ENCODE measurements around the gene ABHD2.

The ABHD2 gene

GRCh38 chr15:89196241-89196640 is 108.0 kb downstream of the ABHD2 start:
- Histone ChIP-seq H3K27ac (peak overlapping the region; percentile 57 to 58), H3K36me3 (peaks cover 59 to 84% (median 76%) of the 10 kb centered on the region in 3 donors), H3K4me1 (peaks cover 0 to 32% (median 5%) of the 10 kb centered on the region in 4 donors), H3K27me3 (no peaks in the 10 kb centered on the region), H3K9me3 (no peaks in the 10 kb centered on the region), H3K4me3 (no peak overlapping the region)
- DNase-seq: no peak
- intact Hi-C loops (cut with DNase I; ENCODE audit: low total_unique reads): no loop called here
- no peak for TF ChIP-seq CTCF (IDR thresholded peaks at IDR 0.05)

- Histone ChIP-seq H3K4me3 (no peak overlapping the region), H3K36me3 (peaks cover 55 to 77% (median 72%) of the 10 kb centered on the region in 3 donors), H3K27me3 (no peaks in the 10 kb centered on the region), H3K27ac (peak overlapping the region; percentile 57 to 58), H3K4me1 (peaks cover 0 to 32% (median 5%) of the 10 kb centered on the region in 4 donors), H3K9me3 (no peaks in the 10 kb centered on the region)
- TF ChIP-seq CTCF (IDR thresholded peaks at IDR 0.05): no peak
- intact Hi-C loops (cut with DNase I; ENCODE audit: low total_unique reads): no loop called here
- no peak for DNase-seq
Measured at GRCh38 chr15:89196994-89197393, 108.7 kb downstream of the ABHD2 start.

- H3K4me1 ChIP-seq: peaks cover 0 to 32% (median 5%) of the 10 kb centered on the region in 4 donors
- H3K27ac ChIP-seq: peak overlapping the region; percentile 57 to 58
Measured at GRCh38 chr15:89197503-89197971, 109.3 kb downstream of the ABHD2 start.

GRCh38 chr15:89198196-89198595 is 109.9 kb downstream of the ABHD2 start:
- H3K9me3 ChIP-seq: no peaks in the 10 kb centered on the region
- no peaks in the 10 kb centered on the region for H3K27me3 ChIP-seq
- intact Hi-C loops (cut with DNase I; ENCODE audit: low total_unique reads): no loop called here
- H3K27ac ChIP-seq: peak overlapping the region in 1 of 2 donors; percentile 57
- TF ChIP-seq CTCF (IDR thresholded peaks at IDR 0.05): no peak
- DNase-seq: no peak
- H3K4me1 ChIP-seq: peaks cover 0 to 32% (median 5%) of the 10 kb centered on the region in 4 donors
- no peak overlapping the region for H3K4me3 ChIP-seq
- peaks cover 43 to 65% (median 60%) of the 10 kb centered on the region in 3 donors for H3K36me3 ChIP-seq

More at GRCh38 chr15:89197503-89197971, 109.3 kb downstream of the ABHD2 start:
- Histone ChIP-seq H3K9me3 (no peaks in the 10 kb centered on the region), H3K4me3 (no peak overlapping the region), H3K36me3 (peaks cover 50 to 72% (median 67%) of the 10 kb centered on the region in 3 donors), H3K27me3 (no peaks in the 10 kb centered on the region)
- no peak for TF ChIP-seq CTCF (IDR thresholded peaks at IDR 0.05)
- no peak for DNase-seq
- intact Hi-C loops (cut with DNase I; ENCODE audit: low total_unique reads): no loop called here

GRCh38 chr15:89198934-89199333 is 110.7 kb downstream of the ABHD2 start:
- no peaks in the 10 kb centered on the region for H3K27me3 ChIP-seq
- no peak for TF ChIP-seq CTCF (IDR thresholded peaks at IDR 0.05)
- H3K9me3 ChIP-seq: no peaks in the 10 kb centered on the region
- no peak for DNase-seq
- peaks cover 36 to 58% (median 53%) of the 10 kb centered on the region in 3 donors for H3K36me3 ChIP-seq
- peaks cover 0 to 32% (median 5%) of the 10 kb centered on the region in 4 donors for H3K4me1 ChIP-seq
- H3K4me3 ChIP-seq: no peak overlapping the region
- intact Hi-C loops (cut with DNase I; ENCODE audit: low total_unique reads): no loop called here
- no peak overlapping the region for H3K27ac ChIP-seq

Data from tibial artery (tissue), 4 donors.